Cardiac muscle cell (in vitro differentiated cells and primary cell): ENCODE results near the gene FSTL4. TPM values are rescaled to one million over a fixed set of nuclear protein-coding genes. Genes with fewer than 3 reads are reported as not detected.

Experiments
- DNase-seq, 2 donors: peaks; one replicate each; pipeline versions ENCODE4 v3.0.0 to v3.0.0-alpha.2; 2010 to 2017; ENCODE audit warnings: low read depth in 1 of 2, low spot score in 1 of 2
- H3K27ac ChIP-seq: fragments of 200-600 bp; sonication (generic); 2 replicates; pipeline ENCODE4 v1.5.1; 2016
- H3K27me3 ChIP-seq: fragments of 200-600 bp; sonication (generic); 2 replicates; pipeline ENCODE4 v1.6.0; 2016; ENCODE audit warnings: control low read depth
- H3K36me3 ChIP-seq: fragments of 200-600 bp; sonication (generic); 2 replicates; pipeline ENCODE4 v1.5.1; 2016; ENCODE audit warnings: control low read depth
- H3K4me1 ChIP-seq: fragments of 200-600 bp; sonication (generic); 2 replicates; pipeline ENCODE4 v1.8.1; 2017; ENCODE audit warnings: low read depth, mild to moderate bottlenecking, mixed run types
- H3K4me3 ChIP-seq: fragments of 200-600 bp; sonication (generic); 2 replicates; pipeline ENCODE4 v1.5.1; 2016; ENCODE audit warnings: mild to moderate bottlenecking
- H3K9me3 ChIP-seq: fragments of 200-600 bp; sonication (generic); 2 replicates; pipeline ENCODE4 v1.5.1; 2017; ENCODE audit warnings: low read depth, mild to moderate bottlenecking, control low read depth
- CTCF ChIP-seq: IDR thresholded peaks from 2 replicates; pipeline ENCODE4 v1.5.1; 2012; ENCODE audit warnings: low read depth, mild to moderate bottlenecking, low read length
- polyA plus RNA-seq: library from polyadenylated mRNA; unstranded; fragments of >200 nt; fragmentation: Nextera tagmentation; extraction: Ambion mirVana; gene quantifications from 2 replicates; pipeline ENCODE4 v1.2.1, GENCODE V29; 2016
- total RNA-seq: library from RNA; depleted of rRNA; stranded (reverse); fragments of >200 nt; gene quantifications from 2 replicates; pipeline ENCODE4 v1.2.3, GENCODE V29; 2016

The FSTL4 gene
- total and polyA plus RNA-seq, 2 experiments from 2014 or later: 0.06 TPM; not detected in 1

GRCh38 chr5:133393776-133394476 lies 218.4 kb downstream of the FSTL4 start:
- no peaks in the 10 kb centered on the region for H3K9me3 ChIP-seq
- no peak for DNase-seq
- no peak overlapping the region for H3K4me3 ChIP-seq
- no peaks in the 10 kb centered on the region for H3K36me3 ChIP-seq
- TF ChIP-seq CTCF: no peak
- no peaks in the 10 kb centered on the region for H3K4me1 ChIP-seq
- no peaks in the 10 kb centered on the region for H3K27me3 ChIP-seq
- H3K27ac ChIP-seq: no peak overlapping the region

GRCh38 chr5:133392448-133392847 lies 219.9 kb downstream of the FSTL4 start:
- H3K36me3 ChIP-seq: no peaks in the 10 kb centered on the region
- no peaks in the 10 kb centered on the region for H3K9me3 ChIP-seq
- DNase-seq: no peak
- H3K27me3 ChIP-seq: no peaks in the 10 kb centered on the region
- H3K27ac ChIP-seq: no peak overlapping the region
- TF ChIP-seq CTCF: no peak
- no peaks in the 10 kb centered on the region for H3K4me1 ChIP-seq
- no peak overlapping the region for H3K4me3 ChIP-seq

- Histone ChIP-seq H3K36me3 (no peaks in the 10 kb centered on the region), H3K27ac (no peak overlapping the region), H3K4me1 (no peaks in the 10 kb centered on the region), H3K4me3 (no peak overlapping the region), H3K9me3 (no peaks in the 10 kb centered on the region), H3K27me3 (no peaks in the 10 kb centered on the region)
- TF ChIP-seq CTCF: no peak
- DNase-seq: no peak
Observed at GRCh38 chr5:133391354-133392136, 220.8 kb downstream of the FSTL4 start.

GRCh38 chr5:133390416-133391353 lies 221.7 kb downstream of the FSTL4 start:
- no peaks in the 10 kb centered on the region for H3K4me1 ChIP-seq
- no peaks in the 10 kb centered on the region for H3K27me3 ChIP-seq
- H3K4me3 ChIP-seq: no peak overlapping the region
- DNase-seq: no peak
- no peaks in the 10 kb centered on the region for H3K9me3 ChIP-seq
- no peak for TF ChIP-seq CTCF
- H3K36me3 ChIP-seq: no peaks in the 10 kb centered on the region
- no peak overlapping the region for H3K27ac ChIP-seq

GRCh38 chr5:133389066-133389590 lies 223.2 kb downstream of the FSTL4 start:
- Histone ChIP-seq H3K4me1 (peaks cover under 1% of the 10 kb centered on the region), H3K36me3 (no peaks in the 10 kb centered on the region), H3K4me3 (no peak overlapping the region), H3K27ac (no peak overlapping the region), H3K9me3 (no peaks in the 10 kb centered on the region), H3K27me3 (no peaks in the 10 kb centered on the region)
- no peak for DNase-seq
- no peak for TF ChIP-seq CTCF
